Activated CD4-positive, alpha-beta T cell treated with anti-CD3 and anti-CD28 coated beads for 24 hours (primary cell): ENCODE results near the gene KLK1.
"Not testable (repeated sequence)": the region's sequence is repeated elsewhere in the genome, so short reads cannot be mapped to it uniquely, and the experiment has no call there.

Experiments used
- DNase-seq, 2 donors: peaks; one replicate each; pipeline ENCODE4 v3.0.0-alpha.2; 2020; ENCODE audit warnings: low read depth in 2 of 2

Gene KLK1

DNA sequence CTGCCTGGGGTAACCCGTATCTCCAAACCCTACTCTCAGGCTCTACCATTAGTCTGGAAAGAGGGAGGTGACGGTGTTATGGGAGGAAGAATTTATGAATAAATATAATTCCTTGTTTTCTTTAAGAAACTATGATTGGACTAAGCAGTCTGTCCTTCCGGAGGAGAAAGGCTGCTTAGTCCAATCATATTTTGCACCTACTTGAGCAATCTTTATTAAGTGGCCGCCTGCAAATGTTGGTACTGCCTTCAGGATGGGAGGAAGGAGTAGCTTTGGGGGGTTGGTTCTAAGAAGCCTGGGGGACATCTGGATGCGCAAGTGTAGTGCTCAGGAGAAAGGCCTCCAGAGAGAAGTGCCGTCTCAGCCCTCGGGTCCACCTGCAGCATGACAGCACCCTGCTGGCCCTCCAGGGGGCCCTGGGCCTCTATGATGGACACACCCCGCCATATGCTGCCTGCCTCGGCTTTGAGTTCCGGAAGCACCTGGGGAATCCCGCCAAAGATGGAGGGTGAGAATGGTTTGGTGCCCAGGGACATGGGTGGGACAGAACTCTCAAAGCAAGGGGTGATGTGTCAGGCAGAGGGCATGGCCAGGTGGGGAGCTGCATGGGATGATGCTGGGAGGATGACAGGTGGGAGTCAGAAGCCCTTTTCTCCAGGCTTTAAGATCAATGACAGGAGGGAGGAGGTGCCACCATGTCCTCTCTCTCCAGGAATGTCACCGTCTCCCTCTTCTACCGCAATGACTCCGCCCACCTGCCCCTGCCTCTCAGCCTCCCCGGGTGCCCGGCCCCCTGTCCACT lies 29.3 kb downstream of the KLK1 start:
- no peak for DNase-seq

- no peak for DNase-seq
Observed at GRCh38 chr19:50793558-50794065, 30.0 kb downstream of the KLK1 start.

DNA sequence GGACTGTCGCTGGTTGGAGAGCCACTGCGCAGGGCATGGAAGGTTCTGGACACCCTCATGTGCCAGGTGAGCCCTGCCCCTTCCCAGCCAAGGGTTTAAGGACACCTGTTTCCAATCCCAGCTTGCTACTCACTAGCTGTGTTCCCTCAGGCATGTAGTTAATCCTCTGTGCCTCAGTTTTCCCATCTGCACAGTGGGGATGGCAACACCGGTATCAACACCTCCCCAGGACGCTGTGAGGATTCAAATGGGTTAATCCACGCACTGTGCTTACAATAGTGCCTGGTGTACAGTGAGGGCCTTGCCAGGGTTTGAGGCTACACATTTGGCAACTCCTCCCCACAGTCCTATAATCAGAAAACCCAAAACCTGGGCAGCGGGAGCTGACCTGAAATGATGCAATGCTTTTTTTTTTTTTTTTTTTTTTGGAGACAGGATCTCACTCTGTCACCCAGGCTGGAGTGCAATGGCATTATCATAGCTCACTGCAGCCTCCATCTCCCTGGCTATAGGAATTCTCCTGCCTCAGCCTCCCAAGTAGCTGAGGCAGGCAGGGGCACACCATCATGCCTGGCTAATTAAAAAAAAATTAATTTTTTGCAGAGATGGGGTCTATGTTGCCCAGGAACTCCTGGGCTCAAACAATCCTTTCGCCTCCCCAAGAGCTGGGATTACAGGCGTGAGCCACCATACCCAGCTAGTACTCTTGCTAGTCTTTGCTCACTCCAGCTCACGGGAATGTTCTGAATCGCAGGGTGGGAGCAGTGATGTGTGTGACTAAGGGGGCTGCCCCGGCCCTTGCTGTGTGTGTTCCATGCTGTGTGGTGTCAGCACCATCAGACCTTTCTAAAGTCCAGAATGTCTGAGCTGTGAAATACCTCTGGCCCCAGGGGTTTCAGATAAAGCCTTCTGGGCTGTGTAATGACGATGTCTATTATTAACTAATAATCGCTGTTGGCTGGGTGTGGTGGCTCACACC lies 31.0 kb downstream of the KLK1 start:
- DNase-seq, result no peak

DNA sequence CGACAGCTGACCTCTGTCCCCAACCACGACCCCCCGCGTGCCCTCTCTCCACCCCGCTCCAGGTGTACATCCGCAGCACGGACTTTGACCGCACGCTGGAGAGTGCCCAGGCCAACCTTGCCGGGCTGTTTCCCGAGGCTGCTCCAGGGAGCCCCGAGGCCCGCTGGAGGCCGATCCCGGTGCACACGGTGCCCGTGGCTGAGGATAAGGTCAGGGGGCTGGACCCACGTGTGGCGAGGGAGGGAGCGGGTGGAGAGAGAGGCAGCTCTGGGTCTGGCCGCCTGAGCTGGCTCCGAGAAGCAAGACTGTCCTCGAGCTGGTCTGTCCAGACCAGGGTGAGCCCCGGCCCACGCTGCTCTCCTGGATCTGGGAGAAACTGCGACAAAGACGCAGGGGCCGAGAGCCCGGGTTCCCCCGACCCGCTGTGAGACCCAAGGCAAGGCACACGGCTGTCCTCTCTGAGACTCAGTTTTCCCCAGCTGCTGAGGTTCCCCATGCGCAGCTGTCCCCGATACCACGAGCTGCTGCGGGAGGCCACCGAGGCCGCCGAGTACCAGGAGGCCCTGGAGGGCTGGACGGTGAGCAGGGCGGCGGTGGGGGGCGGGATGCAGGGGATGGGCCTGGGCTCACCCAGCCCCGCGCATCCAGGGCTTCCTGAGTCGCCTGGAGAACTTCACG lies 31.9 kb downstream of the KLK1 start:
- no peak for DNase-seq

DNA sequence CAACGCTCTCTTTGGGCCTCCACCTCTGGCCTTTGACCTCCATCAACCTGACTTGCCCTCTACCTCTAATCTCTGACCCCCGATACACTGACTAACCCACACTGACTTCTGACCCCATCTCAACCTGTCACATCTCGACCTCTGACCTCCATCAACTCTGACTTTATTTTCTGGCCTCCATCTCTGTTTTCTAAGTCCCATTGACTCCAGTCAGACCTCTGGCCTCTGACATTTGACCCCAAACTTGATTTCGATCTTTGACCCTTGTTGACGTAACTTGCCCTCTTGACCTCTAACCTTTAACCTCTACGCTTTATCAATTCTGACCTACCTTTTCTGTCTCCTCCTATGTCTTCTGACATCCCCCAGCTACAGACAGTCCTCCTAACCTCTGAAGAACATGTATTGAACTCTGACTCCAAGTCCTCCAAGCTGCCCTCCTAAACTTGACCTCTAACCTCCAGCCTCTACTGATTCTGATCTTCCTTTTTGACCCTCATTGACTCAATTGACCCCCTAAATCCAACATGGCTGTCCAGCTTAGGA lies 32.6 kb downstream of the KLK1 start:
- DNase-seq, result no peak

DNA sequence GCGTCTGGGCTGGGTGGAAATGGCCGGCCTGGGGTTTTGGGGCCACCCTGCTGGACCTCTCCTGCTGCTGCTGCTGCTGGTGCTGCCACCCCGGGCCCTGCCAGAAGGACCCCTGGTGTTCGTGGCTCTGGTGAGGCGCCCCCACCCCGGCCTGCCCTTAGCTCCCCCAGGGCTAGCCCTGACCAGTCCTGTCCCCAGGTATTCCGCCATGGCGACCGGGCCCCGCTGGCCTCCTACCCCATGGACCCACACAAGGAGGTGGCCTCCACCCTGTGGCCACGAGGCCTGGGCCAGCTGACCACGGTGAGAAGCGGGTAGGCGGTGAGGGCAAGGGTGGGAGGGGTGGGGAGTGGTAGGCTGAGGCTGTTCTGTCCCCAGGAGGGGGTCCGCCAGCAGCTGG lies 33.2 kb downstream of the KLK1 start, which contains the start of gene ACP4:
TSS of gene ACP4 (plus strand) at position 20 of the 400 bp plus-strand sequence. CDS start at position 20, 0 bp downstream.
- DNase-seq, result no peak

DNA sequence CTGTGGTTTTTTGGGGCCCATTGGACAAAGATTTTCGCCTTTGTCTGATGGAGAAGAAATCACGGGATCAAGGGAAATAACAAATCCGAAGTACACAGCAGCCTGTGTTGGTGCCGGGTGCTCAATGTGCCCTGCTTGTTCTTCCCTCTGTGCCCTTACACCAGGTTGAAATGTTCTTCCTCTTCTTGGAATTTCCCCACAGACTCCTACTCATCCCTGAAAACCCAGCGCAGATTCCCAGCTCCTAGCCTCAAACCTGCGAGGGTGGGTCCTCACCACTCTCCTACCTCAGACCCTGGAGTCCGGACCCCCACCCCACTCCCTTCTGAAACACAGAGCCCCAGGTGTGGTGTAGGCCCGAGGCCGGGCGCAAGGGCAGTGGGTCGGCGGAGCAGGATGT lies 38.3 kb downstream of the KLK1 start:
- DNase-seq, result no peak

- no peak for DNase-seq
Observed at GRCh38 chr19:50784710-50785109, 38.9 kb downstream of the KLK1 start.

DNA sequence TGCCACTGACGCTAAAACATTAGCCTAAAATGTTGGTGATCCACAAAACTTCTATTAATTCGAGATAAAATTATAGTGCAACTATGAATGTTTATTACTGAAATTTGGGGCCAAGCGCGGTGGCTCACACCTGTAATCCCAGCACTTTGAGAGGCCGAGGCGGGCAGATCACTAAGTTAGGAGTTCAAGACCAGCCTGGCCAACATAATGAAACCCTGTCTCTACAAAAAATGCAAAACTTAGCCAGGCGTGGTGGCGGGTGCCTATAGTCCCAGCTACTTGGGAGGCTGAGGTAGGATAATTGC lies 39.8 kb downstream of the KLK1 start:
- not testable (repeated sequence) for DNase-seq

GRCh38 chr19:50780753-50781435 lies 42.7 kb downstream of the KLK1 start:
- no peak for DNase-seq

DNA sequence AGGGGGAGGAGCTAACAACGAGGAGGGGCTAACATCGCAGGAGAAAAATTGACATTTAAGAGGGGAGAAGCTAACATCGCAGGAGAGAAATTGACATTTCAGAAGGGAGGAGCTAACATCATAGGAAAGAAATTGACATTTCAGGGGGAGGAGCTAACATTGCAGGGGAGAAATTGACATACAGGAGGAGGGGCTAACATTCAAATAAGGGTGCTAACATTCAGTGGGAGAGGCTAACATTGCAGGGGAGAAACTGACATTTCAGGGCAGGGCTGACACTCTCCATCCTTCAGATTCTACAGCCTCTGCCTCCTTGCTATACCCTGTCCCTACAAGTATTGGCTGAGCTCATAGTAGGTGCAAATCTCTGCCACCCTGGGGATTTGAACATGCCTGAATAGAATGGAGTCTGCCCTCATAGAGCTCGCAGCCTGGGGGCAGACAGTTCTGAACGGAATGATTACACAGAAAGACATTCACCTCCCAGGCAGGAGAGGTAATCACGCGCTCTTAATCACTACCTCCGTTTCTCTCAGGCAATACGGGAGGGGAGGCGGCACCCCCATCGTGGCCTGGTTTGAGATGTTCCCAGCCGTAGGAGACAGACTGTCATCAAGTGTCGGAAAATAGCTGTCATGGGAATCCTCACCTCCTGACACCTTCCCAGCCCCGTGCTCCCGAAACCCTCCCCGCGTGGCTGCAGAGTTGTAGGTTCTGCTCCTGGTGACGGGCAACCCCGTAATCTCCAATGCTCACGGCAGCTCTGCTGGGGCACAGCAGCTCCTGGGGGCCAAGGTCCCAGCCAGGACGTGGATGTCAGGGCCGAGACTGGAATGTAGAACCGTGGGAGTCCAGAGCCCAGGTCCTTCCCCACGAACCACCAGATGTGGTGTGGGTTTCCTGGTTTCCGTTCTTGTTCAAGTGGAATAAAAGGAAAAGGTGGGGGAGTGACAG lies 43.8 kb downstream of the KLK1 start:
- DNase-seq, result no peak

DNA sequence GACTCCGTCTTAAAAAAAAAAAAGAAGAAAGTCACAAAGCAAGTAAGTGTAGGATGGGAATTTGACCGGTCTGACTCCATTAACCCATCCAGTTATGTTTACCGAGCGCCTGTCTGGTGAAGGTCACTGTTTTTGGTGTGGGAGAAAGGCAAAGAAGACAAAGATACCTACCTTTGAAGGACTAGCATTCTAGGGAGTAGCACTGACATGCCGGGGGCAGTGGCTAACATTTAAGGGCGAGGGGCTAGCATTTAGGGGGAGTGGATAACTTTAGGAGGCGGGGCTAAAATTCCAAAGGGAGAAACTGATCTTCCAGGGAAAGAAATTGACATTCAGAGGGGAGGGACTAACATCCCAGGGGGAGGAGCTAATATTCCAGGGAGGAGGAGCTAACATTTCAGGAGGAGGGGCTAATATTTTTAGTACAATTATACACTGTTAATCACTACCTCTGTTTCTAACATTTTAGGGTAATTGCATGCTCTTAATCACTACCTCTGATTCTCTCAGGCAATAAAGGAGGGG lies 44.6 kb downstream of the KLK1 start:
- DNase-seq, result no peak

DNA sequence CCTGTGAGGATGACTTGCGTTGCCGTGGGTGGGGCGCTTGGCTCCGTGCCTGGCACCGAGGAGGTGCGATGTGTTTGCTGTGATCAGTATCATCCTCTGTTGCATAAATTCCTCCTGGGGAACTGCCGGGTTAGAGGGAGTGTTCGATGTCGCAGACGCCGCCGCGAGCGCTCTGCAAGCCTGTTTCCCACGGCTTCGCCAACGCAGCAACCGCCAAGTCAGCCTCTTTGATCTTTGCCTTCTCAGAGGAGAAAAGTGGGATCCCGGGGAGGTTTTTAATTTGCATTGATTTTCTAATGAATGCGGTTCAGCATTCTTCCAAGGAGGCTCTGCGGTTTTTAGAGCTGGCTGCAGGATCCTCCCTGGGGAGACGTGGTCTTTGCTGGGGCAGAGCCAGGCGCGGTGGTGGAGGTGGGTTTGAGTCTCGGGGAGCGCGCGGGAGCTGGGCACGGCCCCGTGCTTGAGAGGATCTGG lies 45.7 kb downstream of the KLK1 start:
- no peak for DNase-seq

GRCh38 chr19:50777261-50777660 lies 46.3 kb downstream of the KLK1 start:
- no peak for DNase-seq

- DNase-seq, result no peak
Observed at GRCh38 chr19:50776131-50776530, 47.5 kb downstream of the KLK1 start.

GRCh38 chr19:50773454-50773853 lies 50.1 kb downstream of the KLK1 start:
- DNase-seq, result not testable (repeated sequence)

GRCh38 chr19:50772912-50773311 lies 50.7 kb downstream of the KLK1 start:
- not testable (repeated sequence) for DNase-seq

DNA sequence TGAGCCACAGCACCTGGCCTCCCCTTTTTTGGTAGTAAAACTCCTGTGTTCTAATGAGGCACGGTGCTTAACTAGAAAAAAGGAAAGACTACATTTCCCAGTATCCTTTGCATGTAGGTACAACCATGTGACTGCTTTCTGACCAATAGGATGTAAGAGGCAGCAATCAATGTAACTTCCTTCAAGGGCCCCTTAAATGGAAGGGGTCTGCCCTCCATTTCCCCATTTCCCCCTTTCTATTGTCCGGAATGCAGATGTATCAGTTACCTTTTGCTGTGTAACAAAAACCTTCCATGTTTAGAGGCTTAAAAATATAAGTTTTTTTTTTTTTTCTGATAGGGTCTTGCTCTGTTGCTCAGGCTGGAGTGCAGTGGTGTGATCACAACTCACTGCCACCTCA lies 51.1 kb downstream of the KLK1 start:
- DNase-seq, result no peak

- no peak for DNase-seq
Observed at GRCh38 chr19:50770888-50771287, 52.7 kb downstream of the KLK1 start.

- not testable (repeated sequence) for DNase-seq
Observed at GRCh38 chr19:50770164-50770563, 53.4 kb downstream of the KLK1 start, which contains the start of gene GPR32. TSS of gene GPR32 (plus strand) at chr19:50770464. CDS start at chr19:50770601, 137 bp downstream.
